HG02885 (cell line): Measurements from ENCODE around the gene LYZL1.
"Not testable (repeated sequence)": the region's sequence is repeated elsewhere in the genome, so short reads cannot be mapped to it uniquely, and the experiment has no call there.

Experiments used
- ATAC-seq: cut with Tn5 transposase; IDR thresholded peaks from one replicate; pipeline ENCODE4 v1.9.1; 2021; ENCODE audit warnings: mild to moderate bottlenecking; ENCODE audit not compliant: unreplicated experiment, poor library complexity

Gene LYZL1

DNA sequence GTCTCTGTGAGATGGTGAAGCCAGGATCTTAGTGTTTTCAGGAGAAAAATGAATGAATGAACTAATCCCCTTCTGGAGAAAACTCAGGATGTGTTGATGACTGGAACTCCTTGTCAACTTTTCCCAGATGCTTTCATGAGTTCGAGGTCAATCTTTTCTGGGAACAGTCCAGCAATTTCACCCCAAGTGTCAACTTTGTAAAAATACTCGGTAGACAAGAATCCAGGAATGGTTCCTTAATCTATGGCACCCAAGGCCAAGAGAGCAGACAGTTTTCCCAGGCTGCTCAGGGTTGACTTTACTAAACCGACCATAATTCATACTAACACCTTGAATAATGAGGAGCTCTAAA, 31.1 kb upstream of the LYZL1 start:
- no peak for ATAC-seq

DNA sequence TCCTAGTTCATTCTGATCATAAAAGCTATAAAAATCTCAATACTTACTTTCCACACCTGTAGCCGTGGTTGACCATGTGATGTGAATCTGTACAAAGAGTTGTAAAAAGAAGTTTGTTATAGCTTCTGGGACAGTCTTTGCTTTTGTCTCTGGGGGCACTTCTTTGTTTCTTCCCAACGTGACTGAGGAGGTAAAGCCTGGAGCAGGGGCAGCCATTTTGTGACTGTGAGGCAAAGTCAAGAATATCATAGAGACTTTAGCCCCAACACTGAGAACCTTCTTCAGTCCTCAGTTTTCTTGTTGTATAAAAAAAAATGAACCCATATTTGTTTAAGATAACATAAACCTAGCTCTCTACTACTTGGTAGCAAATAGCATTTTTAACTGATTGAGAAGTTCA, 29.4 kb upstream of the LYZL1 start:
- no peak for ATAC-seq

GRCh38 chr10:29263506-29263905, 25.4 kb upstream of the LYZL1 start:
- no peak for ATAC-seq

- no peak for ATAC-seq
These were observed 23.6 kb upstream of the LYZL1 start for GRCh38 chr10:29265210-29265768.

- no peak for ATAC-seq
These were observed 22.2 kb upstream of the LYZL1 start for GRCh38 chr10:29266641-29267040.

DNA sequence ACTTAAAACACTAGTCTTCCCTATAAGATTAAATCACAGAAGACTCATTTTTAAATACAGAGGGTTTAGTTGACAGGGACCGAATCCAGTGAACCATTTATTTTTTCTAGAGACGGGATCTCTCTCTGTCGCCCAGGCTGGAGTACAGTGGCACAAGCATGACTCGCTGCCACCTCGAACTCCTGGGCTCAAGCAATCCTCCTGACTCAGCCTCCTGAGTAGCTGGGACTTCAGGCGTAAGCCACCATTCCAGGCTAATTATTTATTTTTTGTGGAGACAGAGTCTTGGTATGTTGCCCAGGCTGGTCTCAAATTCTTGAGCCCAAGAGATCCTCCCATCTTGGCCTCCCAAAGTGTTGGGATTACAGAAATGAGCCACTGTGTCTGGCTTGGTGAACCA, 20.9 kb upstream of the LYZL1 start:
- ATAC-seq, result no peak

DNA sequence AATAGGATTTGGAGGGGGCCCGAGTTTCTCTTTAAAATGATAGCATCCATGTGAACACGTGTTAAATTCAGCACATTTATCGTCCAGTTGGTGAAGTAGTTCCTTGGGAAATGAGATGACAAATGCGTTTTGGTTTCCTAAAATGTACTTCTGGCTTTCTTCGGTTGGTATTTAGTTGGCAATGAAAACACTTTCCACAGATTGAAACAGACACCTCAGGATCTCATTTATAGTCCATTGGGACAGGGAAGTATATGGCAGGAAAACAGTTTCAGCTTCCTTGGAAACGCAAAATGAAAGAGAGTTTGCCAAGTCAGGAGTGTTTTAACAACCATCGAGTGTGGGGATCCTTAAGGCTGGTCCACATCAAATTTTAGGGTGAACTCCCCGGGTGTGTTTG, 19.4 kb upstream of the LYZL1 start:
- no peak for ATAC-seq

GRCh38 chr10:29270883-29271282, 18.0 kb upstream of the LYZL1 start:
- ATAC-seq, result no peak

DNA sequence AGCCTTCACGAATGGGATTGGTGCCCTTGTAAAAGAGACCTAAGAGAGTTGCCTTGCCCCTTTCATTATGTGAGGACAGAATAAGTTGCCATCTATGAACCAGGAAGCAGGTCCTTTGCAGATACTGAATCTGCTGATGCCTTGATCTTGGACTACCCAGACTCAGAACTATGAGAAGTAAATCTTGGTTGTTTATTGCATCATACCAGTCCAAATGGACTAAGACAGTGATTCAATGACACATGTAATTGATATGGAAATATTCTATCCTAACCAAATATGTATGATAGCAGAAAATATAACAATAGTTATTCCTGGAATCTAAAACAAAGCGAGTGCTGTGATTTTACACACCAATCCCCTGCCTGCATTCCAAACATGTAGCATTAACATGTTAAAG, 17.0 kb upstream of the LYZL1 start:
- no peak for ATAC-seq

- ATAC-seq, result no peak
These were observed 15.4 kb upstream of the LYZL1 start for GRCh38 chr10:29273478-29273877.

- no peak for ATAC-seq
These were observed 12.5 kb upstream of the LYZL1 start for GRCh38 chr10:29276251-29276850.

GRCh38 chr10:29277296-29277695, 11.6 kb upstream of the LYZL1 start:
- no peak for ATAC-seq

- no peak for ATAC-seq
These were observed 8.9 kb upstream of the LYZL1 start for GRCh38 chr10:29279779-29280487.

- ATAC-seq, result no peak
These were observed 8.4 kb upstream of the LYZL1 start for GRCh38 chr10:29280488-29280840.

GRCh38 chr10:29285624-29286051, 3.2 kb upstream of the LYZL1 start:
- peak; percentile 93 for ATAC-seq

- ATAC-seq, result no peak
These were observed 1.2 kb upstream of the LYZL1 start for GRCh38 chr10:29287635-29288034.

- ATAC-seq, result not testable (repeated sequence)
These were observed 2.7 kb downstream of the LYZL1 start for GRCh38 chr10:29291561-29291960.

DNA sequence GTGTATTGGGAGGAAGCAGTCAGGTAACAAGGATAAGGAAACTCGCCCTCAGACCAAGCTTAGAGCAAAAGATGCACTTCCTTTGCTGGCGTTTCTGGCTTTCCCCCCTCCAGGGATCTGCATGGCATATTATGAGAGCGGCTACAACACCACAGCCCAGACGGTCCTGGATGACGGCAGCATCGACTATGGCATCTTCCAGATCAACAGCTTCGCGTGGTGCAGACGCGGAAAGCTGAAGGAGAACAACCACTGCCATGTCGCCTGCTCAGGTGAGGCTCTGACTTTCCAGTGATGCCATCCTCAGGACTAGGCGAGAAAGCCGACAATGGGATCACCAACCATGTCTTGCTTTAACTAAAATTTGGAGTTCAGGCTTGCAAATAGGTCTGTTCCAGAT, 3.5 kb downstream of the LYZL1 start:
- not testable (repeated sequence) for ATAC-seq

- ATAC-seq, result no peak
These were observed 6.9 kb downstream of the LYZL1 start for GRCh38 chr10:29295813-29296212.

- no peak for ATAC-seq
These were observed 8.8 kb downstream of the LYZL1 start for GRCh38 chr10:29297678-29298077.

DNA sequence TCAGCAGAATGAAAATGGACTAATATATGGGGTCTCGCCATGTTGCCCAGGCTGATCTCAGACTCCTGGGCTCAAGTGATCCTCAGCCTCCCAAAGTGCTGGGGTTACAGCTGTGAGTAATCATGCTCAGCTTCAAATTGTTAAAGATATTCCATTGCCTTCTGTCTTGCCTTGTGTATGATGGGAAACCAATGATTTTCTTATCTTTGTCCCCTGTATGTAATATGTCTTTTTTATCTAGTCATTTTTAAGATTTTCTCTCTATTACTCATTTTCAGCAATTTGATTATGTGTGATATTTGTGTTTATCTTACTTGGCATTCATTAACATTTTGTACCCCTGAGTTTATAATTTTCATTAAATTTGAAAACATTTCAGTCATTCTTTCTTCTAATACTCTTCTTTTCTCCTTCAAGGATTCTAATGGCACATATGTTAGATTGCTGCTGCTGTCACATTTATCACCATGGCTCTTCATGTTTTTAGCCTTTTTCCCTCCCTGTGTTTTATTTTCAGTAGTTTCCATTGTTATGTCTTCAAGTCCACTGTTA, 12.6 kb downstream of the LYZL1 start:
- ATAC-seq, result no peak

GRCh38 chr10:29302499-29302898, 13.6 kb downstream of the LYZL1 start:
- no peak for ATAC-seq
